A673 (cell line): ENCODE data around the gene ZC3H12C.

ENCODE experiments used
- EZH2 ChIP-seq: fragments of 200-600 bp; sonication (generic); IDR thresholded peaks from 2 replicates; pipeline ENCODE4 v1.6.1; 2017; ENCODE audit warnings: borderline replicate concordance, low read depth, mild to moderate bottlenecking, mixed read lengths, antibody characterized with exemption, low read length; ENCODE audit not compliant: poor library complexity, severe bottlenecking
- TF ChIP-seq, protein P1 (sequence below): fragments of 300-800, 200-600 bp; sonication (generic); conservative IDR thresholded peaks from 2 replicates; pipeline ENCODE4 v1.5.1; 2017; ENCODE audit warnings: low read depth, mild to moderate bottlenecking, antibody characterized with exemption, low read length, moderate library complexity, mixed read lengths

DNA sequence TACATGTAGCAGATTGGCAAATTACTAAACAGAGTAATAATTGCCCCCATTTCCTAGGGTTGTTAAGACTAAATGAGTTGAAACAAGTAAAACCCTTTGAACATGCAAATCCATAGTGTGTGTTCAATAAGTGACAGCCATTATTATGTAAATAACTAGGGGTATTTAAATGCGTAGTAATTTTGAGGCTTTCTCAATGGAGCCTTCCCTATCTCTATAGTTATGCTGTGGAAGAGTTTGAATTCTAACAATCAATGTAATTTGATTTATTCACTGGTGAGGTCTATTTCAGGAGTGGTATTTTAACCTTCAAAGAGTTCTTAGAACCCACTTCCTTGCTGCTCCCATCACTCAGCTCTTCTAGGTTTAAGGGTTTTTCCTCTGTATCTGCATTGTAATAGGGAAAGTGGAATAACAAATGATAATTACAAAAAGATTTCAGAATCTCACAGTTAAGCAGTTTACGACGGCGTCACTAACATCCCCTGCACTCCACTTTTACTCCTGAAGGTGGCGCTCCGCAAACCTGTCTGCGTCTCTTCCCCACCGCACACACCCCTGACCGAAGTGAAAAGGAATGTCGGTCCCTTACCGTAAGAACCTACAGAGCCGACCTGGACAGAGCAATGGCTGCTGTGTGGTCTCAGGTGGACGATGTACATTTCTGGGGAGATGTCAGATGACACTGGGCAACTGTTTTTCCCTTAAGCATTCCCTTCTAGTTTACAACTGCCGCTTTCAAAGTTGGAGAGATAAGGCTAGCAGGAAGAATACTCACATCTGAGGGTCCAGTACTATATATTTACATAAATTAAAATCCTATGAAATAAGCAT is 80.8 kb downstream of the ZC3H12C start:
- no peak for TF ChIP-seq EZH2
- TF ChIP-seq, protein P1, sequence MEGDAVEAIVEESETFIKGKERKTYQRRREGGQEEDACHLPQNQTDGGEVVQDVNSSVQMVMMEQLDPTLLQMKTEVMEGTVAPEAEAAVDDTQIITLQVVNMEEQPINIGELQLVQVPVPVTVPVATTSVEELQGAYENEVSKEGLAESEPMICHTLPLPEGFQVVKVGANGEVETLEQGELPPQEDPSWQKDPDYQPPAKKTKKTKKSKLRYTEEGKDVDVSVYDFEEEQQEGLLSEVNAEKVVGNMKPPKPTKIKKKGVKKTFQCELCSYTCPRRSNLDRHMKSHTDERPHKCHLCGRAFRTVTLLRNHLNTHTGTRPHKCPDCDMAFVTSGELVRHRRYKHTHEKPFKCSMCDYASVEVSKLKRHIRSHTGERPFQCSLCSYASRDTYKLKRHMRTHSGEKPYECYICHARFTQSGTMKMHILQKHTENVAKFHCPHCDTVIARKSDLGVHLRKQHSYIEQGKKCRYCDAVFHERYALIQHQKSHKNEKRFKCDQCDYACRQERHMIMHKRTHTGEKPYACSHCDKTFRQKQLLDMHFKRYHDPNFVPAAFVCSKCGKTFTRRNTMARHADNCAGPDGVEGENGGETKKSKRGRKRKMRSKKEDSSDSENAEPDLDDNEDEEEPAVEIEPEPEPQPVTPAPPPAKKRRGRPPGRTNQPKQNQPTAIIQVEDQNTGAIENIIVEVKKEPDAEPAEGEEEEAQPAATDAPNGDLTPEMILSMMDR: peak; percentile 98
